IMR-90 (cell line): Measurements from ENCODE around the gene MEGF6. TPM values are rescaled to one million over a fixed set of nuclear protein-coding genes. Genes with fewer than 3 reads are reported as not detected.

Experiments
- ATAC-seq: fragments of 200-7000 bp; cut with Tn5 transposase; 2 replicates; pipeline ENCODE4 v1.9.1; 2020; ENCODE audit warnings: low read depth, mild to moderate bottlenecking, moderate library complexity
- BruUV-seq: library from RNA; stranded (reverse); fragments of 400-500 nt; replicated peaks from 2 replicates; lab custom pipeline; 2021; lab: Mats Ljungman, UMichigan
- CTCF ChIA-PET: fragments of 300-600 bp; formaldehyde crosslinking; extraction: SDS; loops from one replicate; lab custom pipeline; 2021; ENCODE audit warnings: antibody characterized with exemption; lab: Yijun Ruan, JAX
- POLR2A ChIA-PET: fragments of 300-600 bp; sonication (Branson Sonifier 250); formaldehyde crosslinking; loops from one replicate; lab custom pipeline; 2022; ENCODE audit warnings: antibody characterized with exemption; ENCODE audit not compliant: unreplicated experiment; lab: Charles Lee
- DNase-seq: peaks from one replicate; pipeline ENCODE4 v3.0.0; 2013
- H2AFZ ChIP-seq: replicated peaks from 2 replicates; pipeline ENCODE3; 2013; ENCODE audit warnings: low read length, mild to moderate bottlenecking; ENCODE audit not compliant: poor library complexity
- H2AK5ac ChIP-seq: 2 replicates; pipeline ENCODE4 v1.6.1; 2013; ENCODE audit warnings: low read depth, low read length, inconsistent platforms
- H2AK9ac ChIP-seq: replicated peaks from 2 replicates; pipeline ENCODE3; 2013; ENCODE audit warnings: mild to moderate bottlenecking, low read depth, low read length, moderate library complexity; ENCODE audit not compliant: poor library complexity
- H2BK120ac ChIP-seq: 2 replicates; pipeline ENCODE4 v1.6.1; 2013; ENCODE audit warnings: low read depth, low read length, inconsistent platforms
- H2BK15ac ChIP-seq: 3 replicates; pipeline ENCODE4 v1.6.1; 2013; ENCODE audit warnings: low read depth, low read length, inconsistent platforms
- H2BK20ac ChIP-seq: 2 replicates; pipeline ENCODE4 v1.6.1; 2013; ENCODE audit warnings: low read depth, mild to moderate bottlenecking, inconsistent platforms, low read length, moderate library complexity
- H2BK5ac ChIP-seq: 2 replicates; pipeline ENCODE4 v1.6.1; 2013; ENCODE audit warnings: mild to moderate bottlenecking, low read depth, low read length, inconsistent platforms; ENCODE audit not compliant: poor library complexity, severe bottlenecking
- H3K14ac ChIP-seq: replicated peaks from 2 replicates; pipeline ENCODE4 v1.6.1; 2013; ENCODE audit warnings: low read depth, low read length, inconsistent platforms
- H3K18ac ChIP-seq: 2 replicates; pipeline ENCODE4 v1.6.1; 2013; ENCODE audit warnings: low read depth, low read length, control low read depth
- H3K23ac ChIP-seq: 2 replicates; pipeline ENCODE4 v1.6.1; 2013; ENCODE audit warnings: low read depth, low read length, inconsistent platforms
- H3K27ac ChIP-seq: 2 replicates; pipeline ENCODE4 v1.5.1; 2013; ENCODE audit warnings: mild to moderate bottlenecking, control low read depth, low read length; ENCODE audit not compliant: insufficient read depth
- H3K27me3 ChIP-seq: 2 replicates; pipeline ENCODE4 v1.6.1; 2013; ENCODE audit warnings: low read length; ENCODE audit not compliant: control insufficient read depth, insufficient read depth
- H3K36me3 ChIP-seq: 2 replicates; pipeline ENCODE4 v1.6.1; 2013; ENCODE audit warnings: low read length, mixed read lengths; ENCODE audit not compliant: control insufficient read depth, insufficient read depth
- H3K4ac ChIP-seq: 2 replicates; pipeline ENCODE4 v1.6.1; 2013; ENCODE audit warnings: low read depth, low read length, inconsistent platforms
- H3K4me1 ChIP-seq: 2 replicates; pipeline ENCODE4 v1.6.1; 2013; ENCODE audit warnings: low read length, mixed read lengths; ENCODE audit not compliant: control insufficient read depth, insufficient read depth
- H3K4me2 ChIP-seq: 2 replicates; pipeline ENCODE4 v1.6.1; 2013; ENCODE audit warnings: low read depth, mild to moderate bottlenecking, control low read depth, low read length, moderate library complexity
- H3K4me3 ChIP-seq: 2 replicates; pipeline ENCODE4 v1.5.1; 2013; ENCODE audit warnings: low read depth, mild to moderate bottlenecking, control low read depth, low read length, moderate library complexity; ENCODE audit not compliant: insufficient read depth
- H3K56ac ChIP-seq: 2 replicates; pipeline ENCODE4 v1.6.1; 2013; ENCODE audit warnings: low read length, inconsistent platforms; ENCODE audit not compliant: insufficient read depth; ENCODE audit errors: extremely low read depth
- H3K79me1 ChIP-seq, 2 experiments: 2 replicates each; pipeline ENCODE4 v1.6.1; 2013; ENCODE audit warnings: low read length in 2 of 2, inconsistent platforms in 1 of 2, low read depth in 1 of 2
- H3K9ac ChIP-seq: 2 replicates; pipeline ENCODE4 v1.6.1; 2013; ENCODE audit warnings: low read depth, low read length, control low read depth
- H3K9me1 ChIP-seq: 2 replicates; pipeline ENCODE4 v1.6.1; 2013; ENCODE audit warnings: low read length, inconsistent platforms; ENCODE audit not compliant: insufficient read depth
- H3K9me3 ChIP-seq: 2 replicates; pipeline ENCODE4 v1.6.1; 2013; ENCODE audit warnings: low read length; ENCODE audit not compliant: control insufficient read depth, insufficient read depth
- H4K20me1 ChIP-seq: 2 replicates; pipeline ENCODE4 v1.6.1; 2013; ENCODE audit warnings: low read length, inconsistent platforms; ENCODE audit not compliant: insufficient read depth
- H4K5ac ChIP-seq: 2 replicates; pipeline ENCODE4 v1.6.1; 2013; ENCODE audit warnings: mild to moderate bottlenecking, low read depth, low read length, control low read depth
- H4K8ac ChIP-seq, 2 experiments: 2 replicates each; pipeline ENCODE4 v1.6.1; 2013; ENCODE audit warnings: low read depth in 2 of 2, low read length in 2 of 2, control low read depth in 1 of 2, inconsistent platforms in 1 of 2
- H4K91ac ChIP-seq: 2 replicates; pipeline ENCODE4 v1.6.1; 2013; ENCODE audit warnings: low read depth, low read length, inconsistent platforms; ENCODE audit not compliant: insufficient read depth
- BHLHE40 ChIP-seq: fragments of 150-350 bp; IDR thresholded peaks from 2 replicates; pipeline ENCODE4 v1.6.1; 2016; ENCODE audit warnings: mild to moderate bottlenecking, low read depth, low read length
- MXI1 ChIP-seq: IDR thresholded peaks from 2 replicates; pipeline ENCODE4 v1.6.1; 2012; ENCODE audit warnings: low read depth, mild to moderate bottlenecking, low read length, moderate library complexity, borderline replicate concordance
- NFE2L2 ChIP-seq: fragments of 150-350 bp; IDR thresholded peaks from 2 replicates; pipeline ENCODE4 v1.6.1; 2016; ENCODE audit warnings: low read depth, mild to moderate bottlenecking, low read length
- SMC3 ChIP-seq: fragments of 150-350 bp; IDR thresholded peaks from 2 replicates; pipeline ENCODE4 v1.6.1; 2016; ENCODE audit warnings: low read depth, mild to moderate bottlenecking, antibody characterized with exemption, low read length, moderate library complexity
- USF2 ChIP-seq: fragments of 150-350 bp; IDR thresholded peaks from 2 replicates; pipeline ENCODE4 v1.6.1; 2017; ENCODE audit warnings: mild to moderate bottlenecking, antibody characterized with exemption, low read length, low read depth
- WGBS, 2 experiments: methylation state at CpG; one replicate each; pipeline versions ENCODE4 v1.1.5 to v1.1.7; 2013; ENCODE audit warnings: missing lambda C conversion rate in 2 of 2; ENCODE audit not compliant: insufficient read length in 1 of 2; ENCODE audit errors: extremely low coverage in 2 of 2; 5-methylcytosine and 5-hydroxymethylcytosine counted together
- dilution Hi-C: fragments of 300-500 bp; cut with HindIII; formaldehyde crosslinking; loops from one replicate; pipeline ENCODE4 v1.14.3; 2018; ENCODE audit warnings: low sequenced_read_pairs; ENCODE audit not compliant: unreplicated experiment
- in situ Hi-C: fragments of 300-500 bp; cut with MboI; formaldehyde crosslinking; loops from 3 replicates; pipeline ENCODE4 v1.14.3; 2019; ENCODE audit warnings: low sequenced_read_pairs, inconsistent platforms, mixed read lengths
- intact Hi-C: fragments of 100-400 bp; cut with micrococcal nuclease; formaldehyde crosslinking; loops from 2 replicates; pipeline ENCODE4 v1.10.0; 2022
- polyA plus RNA-seq, 3 experiments: library from polyadenylated mRNA; depleted of rRNA; stranded (reverse); fragments of >200 nt; gene quantifications; 2 replicates each; pipeline ENCODE4 v1.2.3, GENCODE V29; 2012; ENCODE audit warnings: low replicate concordance in 1 of 3
- total RNA-seq: library from RNA; depleted of rRNA; stranded (reverse); fragments of >200 nt; gene quantifications from 2 replicates; pipeline ENCODE4 v1.2.3, GENCODE V29; 2012

The MEGF6 gene
- total and polyA plus RNA-seq, 2 of the 4 experiments (the other 2 are of a cell fraction): 0.72 to 4.1 TPM

DNA sequence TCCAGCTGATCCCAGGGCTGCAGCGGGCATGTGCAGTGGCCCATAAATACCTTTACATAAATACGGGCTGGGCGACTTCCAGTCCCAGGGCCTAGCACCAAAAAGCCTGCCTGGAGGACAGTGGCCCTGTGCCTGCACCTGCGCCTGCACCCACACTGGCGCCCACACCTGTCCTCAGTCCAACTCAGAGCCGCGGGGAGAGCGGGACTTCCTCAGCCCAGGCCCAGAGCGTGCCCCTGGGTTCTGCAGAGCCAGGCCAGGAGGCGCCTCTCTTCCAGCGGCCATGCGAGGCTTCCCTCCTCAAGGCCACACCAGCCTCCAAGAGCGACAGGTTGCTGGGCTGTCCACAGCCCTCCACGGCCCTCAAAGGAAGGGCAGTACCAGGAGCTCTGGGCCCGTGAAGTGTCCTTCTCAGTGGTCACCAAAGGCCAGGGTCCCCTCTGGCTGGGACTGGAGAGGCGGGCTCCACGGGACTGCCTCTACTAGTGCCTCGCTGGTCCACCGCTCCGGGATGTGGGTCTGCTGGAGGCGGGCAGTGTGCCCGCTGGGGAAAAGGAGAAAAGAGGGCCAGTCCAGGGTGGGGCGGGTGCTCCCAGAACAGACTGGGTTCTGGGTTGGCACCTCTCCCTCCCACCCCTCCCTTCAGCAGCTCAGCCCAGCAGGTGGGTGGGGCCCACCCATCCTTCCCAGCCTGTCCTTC is 121.1 kb downstream of the MEGF6 start:
- Histone ChIP-seq H3K27me3 (no peaks in the 10 kb centered on the region; the same call in 1 of the 2 replicates), H3K4ac (no peak overlapping the region), H3K14ac (no peak overlapping the region), H3K4me3 (no peak overlapping the region), H3K9ac (no peak overlapping the region), H2AFZ (no peak overlapping the region), H3K27ac (no peak overlapping the region), H3K18ac (no peak overlapping the region), H2BK15ac (no peak overlapping the region), H3K9me1 (no peaks in the 10 kb centered on the region), H3K23ac (no peak overlapping the region), H2AK5ac (no peak overlapping the region), H2AK9ac (no peak overlapping the region), H3K36me3 (no peaks in the 10 kb centered on the region), H4K8ac (no peak overlapping the region), H3K4me2 (no peak overlapping the region), H3K79me1 (no peaks in the 10 kb centered on the region), H4K5ac (no peak overlapping the region), H3K4me1 (no peaks in the 10 kb centered on the region), H4K91ac (no peak overlapping the region), H3K9me3 (peaks cover 5% of the 10 kb centered on the region), H2BK120ac (no peak overlapping the region), H4K20me1 (no peaks in the 10 kb centered on the region), H3K56ac (no peak overlapping the region), H2BK20ac (no peak overlapping the region), H2BK5ac (no peak overlapping the region)
- intact Hi-C loops (loop anchor here (10.0 kb wide), 1 partner anchor 235 kb away; no protein-coding TSS in a partner anchor), dilution Hi-C loops (no loop called here), in situ Hi-C loops (no loop called here)
- CTCF ChIA-PET: interaction anchor here (0.6 to 1.6 kb wide), 3 partner anchors 69 to 131 kb away, joined by 4 to 9 read pairs (median 5); no protein-coding TSS in a partner anchor
- 77% methylated on average over 10 of the region's 23 CpGs; no CpG with 5 or more reads in 1 of the 2 experiments for WGBS, 2 experiments
- no peak for ATAC-seq
- no peak for TF ChIP-seq MXI1
- no peak for TF ChIP-seq USF2
- no peak for TF ChIP-seq SMC3
- no peak for TF ChIP-seq BHLHE40
- no peak for TF ChIP-seq NFE2L2
- DNase-seq: no peak
- no TSS peak for BruUV-seq
- POLR2A ChIA-PET: no interaction called here
